Loucy (cell line): ENCODE measurements around the gene ZNF226.

ENCODE experiments used
- H2AFZ ChIP-seq: fragments of 200-600 bp; sonication (generic); 2 replicates; pipeline ENCODE4 v1.6.0; 2016; ENCODE audit warnings: antibody characterized with exemption, mild to moderate bottlenecking, low read length, moderate library complexity
- H3F3A ChIP-seq: fragments of 200-600 bp; 2 replicates; pipeline ENCODE4 v1.6.0; 2016; ENCODE audit warnings: antibody characterized with exemption, low read depth, mild to moderate bottlenecking
- H3K27me3 ChIP-seq: fragments of 200-600 bp; sonication (generic); 2 replicates; pipeline ENCODE4 v1.6.1; 2014; ENCODE audit warnings: low read length, mild to moderate bottlenecking; ENCODE audit not compliant: insufficient read depth, poor library complexity, severe bottlenecking
- H3K36me3 ChIP-seq: fragments of 200-600 bp; sonication (generic); 2 replicates; pipeline ENCODE4 v1.6.1; 2016; ENCODE audit warnings: low read length; ENCODE audit not compliant: insufficient read depth
- H3K4me1 ChIP-seq: fragments of 200-600 bp; sonication (generic); 2 replicates; pipeline ENCODE4 v1.5.1; 2014; ENCODE audit warnings: low read length, mild to moderate bottlenecking; ENCODE audit not compliant: insufficient read depth, poor library complexity, severe bottlenecking
- H3K4me2 ChIP-seq: fragments of 200-600 bp; sonication (generic); 2 replicates; pipeline ENCODE4 v1.6.0; 2014; ENCODE audit warnings: antibody characterized with exemption, low read length, low read depth, mild to moderate bottlenecking; ENCODE audit not compliant: poor library complexity, severe bottlenecking
- H3K4me3 ChIP-seq: fragments of 200-600 bp; sonication (generic); 2 replicates; pipeline ENCODE4 v1.5.1; 2014; ENCODE audit warnings: low read length, mild to moderate bottlenecking, mixed read lengths; ENCODE audit not compliant: poor library complexity, severe bottlenecking
- H3K79me2 ChIP-seq: fragments of 200-600 bp; sonication (generic); 2 replicates; pipeline ENCODE4 v1.6.1; 2014; ENCODE audit warnings: low read length; ENCODE audit not compliant: insufficient read depth
- H3K9ac ChIP-seq: fragments of 200-600 bp; sonication (generic); 2 replicates; pipeline ENCODE4 v1.6.0; 2014; ENCODE audit warnings: mild to moderate bottlenecking, low read depth, low read length, moderate library complexity; ENCODE audit not compliant: poor library complexity, severe bottlenecking
- H3K9me2 ChIP-seq: fragments of 200-600 bp; sonication (generic); replicated peaks from 2 replicates; pipeline ENCODE4 v1.6.1; 2016; ENCODE audit warnings: low read depth, low read length, mixed read lengths
- H3K9me3 ChIP-seq: fragments of 200-600 bp; sonication (generic); 2 replicates; pipeline ENCODE4 v1.6.1; 2014; ENCODE audit warnings: mild to moderate bottlenecking, antibody characterized with exemption, low read length, low read depth; ENCODE audit not compliant: insufficient read depth
- H4K20me1 ChIP-seq: fragments of 200-600 bp; sonication (generic); 2 replicates; pipeline ENCODE4 v1.6.0; 2014; ENCODE audit warnings: antibody characterized with exemption, low read length, mild to moderate bottlenecking; ENCODE audit not compliant: insufficient read depth, poor library complexity, severe bottlenecking
- EZH2phosphoT487 ChIP-seq: fragments of 200-600 bp; IDR thresholded peaks from 2 replicates; pipeline ENCODE4 v1.6.1; 2018; ENCODE audit warnings: antibody characterized with exemption, mild to moderate bottlenecking, moderate library complexity, borderline replicate concordance
- TF ChIP-seq, protein P1 (sequence below): fragments of 200-600 bp; sonication (generic); conservative IDR thresholded peaks from 2 replicates; pipeline ENCODE4 v1.5.1; 2014; ENCODE audit warnings: mild to moderate bottlenecking, antibody characterized with exemption, low read length

Gene ZNF226

DNA sequence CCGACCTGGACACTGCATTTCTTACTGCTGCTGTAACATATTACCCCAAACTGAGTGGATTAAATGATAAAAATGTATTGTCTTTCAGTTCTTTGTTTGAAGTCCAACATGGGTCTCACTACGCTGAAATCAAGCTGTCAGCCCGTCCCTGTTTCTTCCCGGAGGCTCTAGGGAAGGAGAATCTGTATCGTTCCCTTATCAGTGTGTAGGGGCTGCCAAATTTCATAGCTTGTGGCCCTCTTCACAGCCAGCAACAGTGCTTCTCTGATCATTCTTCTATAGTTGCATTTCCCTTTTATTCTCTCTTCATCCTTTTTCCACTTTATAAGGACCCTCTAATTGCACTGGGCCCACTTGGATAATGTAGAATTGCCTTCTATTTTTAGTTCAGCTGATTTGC lies 13.4 kb upstream of the ZNF226 start:
- Histone ChIP-seq H3K9me3 (peaks cover 7% of the 10 kb centered on the region; the same call in 1 of the 2 replicates), H3K9me2 (no peaks in the 10 kb centered on the region), H3K79me2 (no peaks in the 10 kb centered on the region), H3K4me2 (no peak overlapping the region), H3K27me3 (no peaks in the 10 kb centered on the region), H4K20me1 (no peaks in the 10 kb centered on the region), H3K4me1 (no peaks in the 10 kb centered on the region), H3F3A (no peaks in the 10 kb centered on the region), H3K36me3 (peaks cover 25% of the 10 kb centered on the region), H2AFZ (no peak overlapping the region), H3K9ac (no peak overlapping the region), H3K4me3 (no peak overlapping the region)
- TF ChIP-seq EZH2phosphoT487, result no peak
- TF ChIP-seq, protein P1, sequence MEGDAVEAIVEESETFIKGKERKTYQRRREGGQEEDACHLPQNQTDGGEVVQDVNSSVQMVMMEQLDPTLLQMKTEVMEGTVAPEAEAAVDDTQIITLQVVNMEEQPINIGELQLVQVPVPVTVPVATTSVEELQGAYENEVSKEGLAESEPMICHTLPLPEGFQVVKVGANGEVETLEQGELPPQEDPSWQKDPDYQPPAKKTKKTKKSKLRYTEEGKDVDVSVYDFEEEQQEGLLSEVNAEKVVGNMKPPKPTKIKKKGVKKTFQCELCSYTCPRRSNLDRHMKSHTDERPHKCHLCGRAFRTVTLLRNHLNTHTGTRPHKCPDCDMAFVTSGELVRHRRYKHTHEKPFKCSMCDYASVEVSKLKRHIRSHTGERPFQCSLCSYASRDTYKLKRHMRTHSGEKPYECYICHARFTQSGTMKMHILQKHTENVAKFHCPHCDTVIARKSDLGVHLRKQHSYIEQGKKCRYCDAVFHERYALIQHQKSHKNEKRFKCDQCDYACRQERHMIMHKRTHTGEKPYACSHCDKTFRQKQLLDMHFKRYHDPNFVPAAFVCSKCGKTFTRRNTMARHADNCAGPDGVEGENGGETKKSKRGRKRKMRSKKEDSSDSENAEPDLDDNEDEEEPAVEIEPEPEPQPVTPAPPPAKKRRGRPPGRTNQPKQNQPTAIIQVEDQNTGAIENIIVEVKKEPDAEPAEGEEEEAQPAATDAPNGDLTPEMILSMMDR, result no peak

DNA sequence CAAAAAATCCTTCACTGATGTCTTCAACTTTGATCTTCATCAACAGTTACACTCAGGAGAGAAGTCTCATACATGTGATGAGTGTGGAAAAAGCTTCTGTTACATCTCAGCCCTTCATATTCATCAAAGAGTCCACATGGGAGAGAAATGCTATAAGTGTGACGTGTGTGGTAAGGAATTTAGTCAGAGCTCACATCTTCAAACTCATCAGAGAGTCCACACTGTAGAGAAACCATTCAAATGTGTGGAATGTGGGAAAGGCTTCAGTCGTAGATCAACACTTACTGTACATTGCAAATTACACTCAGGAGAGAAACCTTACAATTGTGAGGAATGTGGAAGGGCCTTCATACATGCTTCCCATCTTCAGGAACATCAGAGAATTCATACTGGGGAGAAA lies 8.4 kb upstream of the ZNF226 start:
- Histone ChIP-seq H3K4me2 (no peak overlapping the region), H3K27me3 (no peaks in the 10 kb centered on the region), H3K9me2 (no peaks in the 10 kb centered on the region), H3F3A (no peaks in the 10 kb centered on the region), H4K20me1 (no peaks in the 10 kb centered on the region), H2AFZ (no peak overlapping the region), H3K4me1 (no peaks in the 10 kb centered on the region), H3K36me3 (peaks cover 32% of the 10 kb centered on the region), H3K4me3 (no peak overlapping the region), H3K79me2 (no peaks in the 10 kb centered on the region), H3K9ac (no peak overlapping the region), H3K9me3 (peaks cover 13% of the 10 kb centered on the region; the same call in 1 of the 2 replicates)
- no peak for TF ChIP-seq EZH2phosphoT487
- TF ChIP-seq, protein P1, result no peak

DNA sequence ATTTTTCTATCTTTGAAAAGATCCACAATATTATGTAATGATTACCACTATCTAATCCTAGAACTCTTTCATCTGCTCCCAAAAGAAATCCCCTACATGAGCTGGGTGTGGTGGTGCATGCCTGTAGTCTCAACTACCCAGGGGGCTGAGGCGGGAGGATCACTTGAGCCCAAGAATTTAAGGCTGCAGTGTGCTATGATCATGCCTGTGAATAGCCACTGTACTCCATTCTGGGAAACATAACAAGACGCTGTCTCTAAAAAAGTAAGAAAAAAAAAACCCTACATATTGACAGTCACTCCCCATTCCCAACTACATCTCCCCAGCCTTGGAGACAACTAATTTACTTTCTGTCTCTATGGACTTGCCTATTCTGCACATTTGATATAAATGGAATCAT lies 1.1 kb upstream of the ZNF226 start:
- peaks cover 35% of the 10 kb centered on the region for H3K4me1 ChIP-seq
- no peak overlapping the region for H3K4me3 ChIP-seq
- H3K79me2 ChIP-seq, result peaks cover 36% of the 10 kb centered on the region
- H3K9ac ChIP-seq, result no peak overlapping the region
- H3K27me3 ChIP-seq, result peaks cover 16% of the 10 kb centered on the region
- peak overlapping the region; percentile 99 for H3K4me2 ChIP-seq
- TF ChIP-seq, protein P1, result no peak
- no peak for TF ChIP-seq EZH2phosphoT487
- H3K9me3 ChIP-seq, result no peaks in the 10 kb centered on the region
- H3K9me2 ChIP-seq, result no peaks in the 10 kb centered on the region
- no peak overlapping the region for H2AFZ ChIP-seq
- H3F3A ChIP-seq, result no peaks in the 10 kb centered on the region
- H4K20me1 ChIP-seq, result peaks cover 13% of the 10 kb centered on the region
- H3K36me3 ChIP-seq, result no peaks in the 10 kb centered on the region
